Tibial nerve (tissue), 4 donors: ENCODE measurements around the gene ZNF579.
A peak's percentile ranks its signal among the peaks of the same experiment; 100 is the strongest.

Source experiments
- CTCF ChIP-seq, 5 experiments: fragments of 200-600 bp in 3 of 5; fragments of 450-650 bp in 2 of 5; sonication (generic) in 3 of 5; IDR thresholded peaks; one replicate each; pipeline ENCODE4 v1.5.1; 2016 to 2019; ENCODE audit warnings: antibody characterized with exemption in 5 of 5, mild to moderate bottlenecking in 3 of 5, moderate library complexity in 2 of 5
- EP300 ChIP-seq, 2 donors: sonication (generic); formaldehyde crosslinking; IDR thresholded peaks; one replicate each; pipeline ENCODE4 v1.6.1; 2017; ENCODE audit warnings: antibody characterized with exemption in 2 of 2, mild to moderate bottlenecking in 1 of 2
- POLR2A ChIP-seq, 2 donors: fragments of 450-650 bp; IDR thresholded peaks; one replicate each; pipeline ENCODE4 v1.6.1; 2017; ENCODE audit warnings: antibody characterized with exemption in 2 of 2, mild to moderate bottlenecking in 2 of 2, moderate library complexity in 2 of 2

DNA sequence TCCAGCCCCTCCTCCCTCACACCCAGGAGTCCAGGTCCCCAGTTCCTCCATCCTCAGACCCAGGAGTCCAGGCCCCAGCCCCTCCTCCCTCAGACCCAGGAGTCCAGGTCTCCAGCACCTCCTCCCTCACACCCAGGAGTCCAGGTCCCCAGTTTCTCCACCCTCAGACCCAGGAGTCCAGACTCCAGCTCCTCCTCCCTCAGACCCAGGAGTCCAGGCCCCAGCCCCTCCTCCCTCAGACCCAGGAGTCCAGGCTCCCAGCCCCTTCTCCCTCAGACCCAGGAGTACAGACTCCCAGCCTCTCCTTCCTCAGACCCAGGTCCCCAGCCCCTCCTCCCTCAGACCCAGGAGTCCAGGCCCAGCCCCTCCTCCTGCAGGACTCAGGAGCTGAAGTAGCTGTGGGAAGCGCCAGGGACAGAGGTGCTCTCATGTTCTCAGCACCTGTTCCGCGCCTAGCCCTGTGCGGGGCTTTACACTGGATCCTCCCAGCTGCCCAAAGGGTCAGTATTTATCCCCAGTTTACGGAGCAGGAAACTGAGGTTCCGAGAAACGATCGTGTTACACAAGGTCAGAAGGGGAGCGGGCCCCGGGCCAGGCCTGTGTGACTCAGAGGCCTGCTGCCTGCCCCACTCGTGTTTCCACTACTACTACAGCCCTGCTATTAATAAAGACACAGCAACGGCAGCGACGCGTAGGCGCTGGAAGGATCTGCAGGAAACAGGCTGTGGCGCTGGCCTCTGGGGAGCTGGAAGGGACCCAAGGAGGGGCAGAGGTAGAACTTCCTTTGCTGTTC is 33.6 kb downstream of the ZNF579 start:
- TF ChIP-seq CTCF (IDR thresholded peaks at IDR 0.05) (no peak), EP300 (IDR thresholded peaks at IDR 0.05) (peak in 1 of 2 donors; percentile 64), POLR2A (IDR thresholded peaks at IDR 0.05) (no peak)
